H9 (cell line): ENCODE measurements around the gene MGAT5. TPM values are rescaled to one million over a fixed set of nuclear protein-coding genes. Genes with fewer than 3 reads are reported as not detected.

Experiments
- DNase-seq: peaks from one replicate; pipeline ENCODE4 v3.0.0-alpha.2; 2017
- H2AFZ ChIP-seq: one replicate; pipeline ENCODE4 v1.6.1; 2013; ENCODE audit warnings: mild to moderate bottlenecking, low read length, control low read depth, moderate library complexity
- H2AK5ac ChIP-seq: 2 replicates; pipeline ENCODE4 v1.6.1; 2013; ENCODE audit warnings: low read length, control low read depth, mixed read lengths; ENCODE audit not compliant: insufficient read length
- H2BK120ac ChIP-seq: one replicate; pipeline ENCODE4 v1.6.1; 2013; ENCODE audit warnings: low read depth, mild to moderate bottlenecking, low read length, control low read depth, inconsistent platforms; ENCODE audit not compliant: poor library complexity, severe bottlenecking
- H2BK12ac ChIP-seq: 2 replicates; pipeline ENCODE4 v1.6.1; 2013; ENCODE audit warnings: low read length, control low read depth, mixed read lengths, low read depth; ENCODE audit not compliant: insufficient read length
- H2BK15ac ChIP-seq: 2 replicates; pipeline ENCODE4 v1.6.1; 2013; ENCODE audit warnings: low read depth, low read length, control low read depth
- H2BK20ac ChIP-seq: one replicate; pipeline ENCODE4 v1.6.1; 2013; ENCODE audit warnings: low read depth, mild to moderate bottlenecking, low read length, control low read depth, inconsistent platforms; ENCODE audit not compliant: poor library complexity, severe bottlenecking
- H2BK5ac ChIP-seq: 2 replicates; pipeline ENCODE4 v1.6.1; 2013; ENCODE audit warnings: low read length, control low read depth, mixed read lengths; ENCODE audit not compliant: insufficient read length
- H3K14ac ChIP-seq: 2 replicates; pipeline ENCODE4 v1.6.1; 2013; ENCODE audit warnings: low read length, control low read depth; ENCODE audit not compliant: insufficient read depth
- H3K18ac ChIP-seq: 2 replicates; pipeline ENCODE4 v1.6.1; 2013; ENCODE audit warnings: low read depth, mild to moderate bottlenecking, mixed read lengths, low read length, control low read depth; ENCODE audit not compliant: insufficient read length
- H3K23ac ChIP-seq: 2 replicates; pipeline ENCODE4 v1.6.1; 2013; ENCODE audit warnings: low read length, control low read depth, mixed read lengths, low read depth; ENCODE audit not compliant: insufficient read length
- H3K23me2 ChIP-seq: 2 replicates; pipeline ENCODE4 v1.6.1; 2013; ENCODE audit warnings: low read depth, mild to moderate bottlenecking, mixed read lengths, low read length, control low read depth; ENCODE audit not compliant: insufficient read length, poor library complexity, severe bottlenecking
- H3K27ac ChIP-seq: 2 replicates; pipeline ENCODE4 v1.5.1; 2013; ENCODE audit warnings: low read length, control low read depth, mixed read lengths, low read depth; ENCODE audit not compliant: insufficient read length
- H3K27me3 ChIP-seq: 2 replicates; pipeline ENCODE4 v1.6.1; 2013; ENCODE audit warnings: low read length, control low read depth, inconsistent platforms; ENCODE audit not compliant: insufficient read depth
- H3K4ac ChIP-seq: 2 replicates; pipeline ENCODE4 v1.6.1; 2013; ENCODE audit warnings: low read depth, mild to moderate bottlenecking, control low read depth, inconsistent platforms, low read length, moderate library complexity
- H3K4me1 ChIP-seq: 2 replicates; pipeline ENCODE4 v1.6.1; 2013; ENCODE audit warnings: low read length, control low read depth, inconsistent platforms; ENCODE audit not compliant: insufficient read depth
- H3K4me2 ChIP-seq: 2 replicates; pipeline ENCODE4 v1.6.1; 2013; ENCODE audit warnings: low read length, control low read depth, mixed read lengths; ENCODE audit not compliant: insufficient read length, insufficient read depth
- H3K56ac ChIP-seq: 2 replicates; pipeline ENCODE4 v1.6.1; 2013; ENCODE audit warnings: low read depth, mild to moderate bottlenecking, mixed read lengths, low read length, control low read depth; ENCODE audit not compliant: insufficient read length
- H3K79me1 ChIP-seq: 2 replicates; pipeline ENCODE4 v1.6.1; 2013; ENCODE audit warnings: low read depth, mild to moderate bottlenecking, moderate library complexity, low read length, control low read depth, inconsistent platforms; ENCODE audit not compliant: insufficient read depth, poor library complexity, severe bottlenecking
- H3K79me2 ChIP-seq: 2 replicates; pipeline ENCODE4 v1.6.1; 2013; ENCODE audit warnings: low read length, control low read depth, inconsistent platforms; ENCODE audit not compliant: insufficient read depth
- H3K9ac ChIP-seq: 2 replicates; pipeline ENCODE4 v1.6.1; 2013; ENCODE audit warnings: low read length, control low read depth, mixed read lengths; ENCODE audit not compliant: insufficient read length; ENCODE audit errors: extremely low read depth
- H3K9me3 ChIP-seq: one replicate; pipeline ENCODE4 v1.6.1; 2013; ENCODE audit warnings: low read depth, low read length, inconsistent platforms; ENCODE audit not compliant: control insufficient read depth
- H3T11ph ChIP-seq: one replicate; pipeline ENCODE4 v1.6.1; 2013; ENCODE audit warnings: mild to moderate bottlenecking, low read length, control low read depth, inconsistent platforms
- H4K20me1 ChIP-seq: one replicate; pipeline ENCODE4 v1.6.1; 2013; ENCODE audit not compliant: control insufficient read depth, insufficient read length, insufficient read depth
- H4K5ac ChIP-seq: 2 replicates; pipeline ENCODE4 v1.6.1; 2013; ENCODE audit warnings: low read depth, mild to moderate bottlenecking, mixed read lengths, low read length, control low read depth; ENCODE audit not compliant: insufficient read length
- H4K8ac ChIP-seq: replicated peaks from 2 replicates; pipeline ENCODE4 v1.6.1; 2013; ENCODE audit warnings: low read length, control low read depth, mixed read lengths, low read depth; ENCODE audit not compliant: insufficient read length
- H4K91ac ChIP-seq: 2 replicates; pipeline ENCODE4 v1.6.1; 2013; ENCODE audit warnings: low read depth, mild to moderate bottlenecking, moderate library complexity, mixed read lengths, low read length, control low read depth; ENCODE audit not compliant: insufficient read length
- H3K27ac Mint-ChIP-seq, 3 experiments: 2 replicates in 2 of 3; 3 replicates in 1 of 3; pipeline ENCODE4 v1.8.0; 2020 to 2021; ENCODE audit warnings: mixed read lengths in 3 of 3, mild to moderate bottlenecking in 1 of 3, moderate library complexity in 1 of 3
- H3K27me3 Mint-ChIP-seq: 2 replicates; pipeline ENCODE4 v1.8.0; 2021; ENCODE audit warnings: low read depth, mild to moderate bottlenecking, moderate library complexity, mixed read lengths
- H3K36me3 Mint-ChIP-seq, 3 experiments: 2 replicates in 2 of 3; 3 replicates in 1 of 3; pipeline ENCODE4 v1.8.0; 2020 to 2021; ENCODE audit warnings: low read depth in 3 of 3, mixed read lengths in 3 of 3; ENCODE audit not compliant: insufficient read depth in 1 of 3
- H3K4me1 Mint-ChIP-seq, 2 experiments: 2 replicates each; pipeline ENCODE4 v1.8.0; 2020; ENCODE audit warnings: mixed read lengths in 2 of 2
- H3K4me3 Mint-ChIP-seq, 2 experiments: 2 replicates in 1 of 2; 3 replicates in 1 of 2; pipeline ENCODE4 v1.8.0; 2020 to 2021; ENCODE audit warnings: mild to moderate bottlenecking in 2 of 2, mixed read lengths in 2 of 2, moderate library complexity in 1 of 2
- H3K9me3 Mint-ChIP-seq, 2 experiments: 2 replicates in 1 of 2; 3 replicates in 1 of 2; pipeline ENCODE4 v1.8.0; 2020; ENCODE audit warnings: mild to moderate bottlenecking in 2 of 2, mixed read lengths in 2 of 2, moderate library complexity in 1 of 2
- WGBS: extraction: QIAGEN DNeasy Blood & Tissue Kit; methylation state at CpG from one replicate; pipeline ENCODE4 v1.1.7; 2013; ENCODE audit warnings: missing lambda C conversion rate, low lambda C conversion rate, mixed read lengths; ENCODE audit not compliant: insufficient read length; ENCODE audit errors: extremely low coverage; 5-methylcytosine and 5-hydroxymethylcytosine counted together
- total RNA-seq: library from RNA; stranded (reverse); gene quantifications from 2 replicates; pipeline ENCODE4 v1.2.1, GENCODE V29; 2021
- TF ChIP-seq, protein P1 (sequence below): fragments of 200-600 bp; sonication (generic); conservative IDR thresholded peaks from 3 replicates; pipeline ENCODE4 v1.8.0; 2021; ENCODE audit warnings: antibody characterized with exemption, mild to moderate bottlenecking

The MGAT5 gene
- total RNA-seq, 1 experiment from 2014 or later: 25.7 TPM

DNA sequence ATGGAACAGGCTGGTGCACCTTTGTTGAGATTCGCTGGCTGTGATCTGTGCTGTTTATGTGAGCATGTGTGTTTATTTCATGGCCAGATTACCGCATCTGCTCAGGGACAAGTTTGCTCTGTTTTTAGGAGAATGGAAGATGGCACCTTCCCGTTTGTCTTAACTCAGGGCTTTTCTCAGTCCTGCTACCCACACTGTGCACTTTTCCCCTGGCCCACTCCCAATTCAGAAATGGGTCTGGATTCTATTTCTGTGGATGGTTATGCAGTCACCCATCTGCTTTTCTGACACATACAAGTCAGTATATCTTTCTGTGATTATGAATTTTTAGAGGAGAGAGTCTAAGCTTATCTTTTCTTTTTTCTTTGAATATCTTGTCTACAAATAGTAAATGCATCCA lies 15.4 kb downstream of the MGAT5 start:
- Mint-ChIP-seq H3K4me3 (no peak overlapping the region), H3K27me3 (no peaks in the 10 kb centered on the region; the same call in none of the 2 replicates), H3K27ac (no peak overlapping the region), H3K36me3 (no peaks in the 10 kb centered on the region; a peak in 2 of 7 replicates), H3K4me1 (peaks cover 0 to 2% of the 10 kb centered on the region in 2 experiments; a peak in 2 of 4 replicates), H3K9me3 (no peaks in the 10 kb centered on the region)
- H3K4me2 ChIP-seq: no peak overlapping the region
- no peak overlapping the region for H2AFZ ChIP-seq
- TF ChIP-seq, protein P1, sequence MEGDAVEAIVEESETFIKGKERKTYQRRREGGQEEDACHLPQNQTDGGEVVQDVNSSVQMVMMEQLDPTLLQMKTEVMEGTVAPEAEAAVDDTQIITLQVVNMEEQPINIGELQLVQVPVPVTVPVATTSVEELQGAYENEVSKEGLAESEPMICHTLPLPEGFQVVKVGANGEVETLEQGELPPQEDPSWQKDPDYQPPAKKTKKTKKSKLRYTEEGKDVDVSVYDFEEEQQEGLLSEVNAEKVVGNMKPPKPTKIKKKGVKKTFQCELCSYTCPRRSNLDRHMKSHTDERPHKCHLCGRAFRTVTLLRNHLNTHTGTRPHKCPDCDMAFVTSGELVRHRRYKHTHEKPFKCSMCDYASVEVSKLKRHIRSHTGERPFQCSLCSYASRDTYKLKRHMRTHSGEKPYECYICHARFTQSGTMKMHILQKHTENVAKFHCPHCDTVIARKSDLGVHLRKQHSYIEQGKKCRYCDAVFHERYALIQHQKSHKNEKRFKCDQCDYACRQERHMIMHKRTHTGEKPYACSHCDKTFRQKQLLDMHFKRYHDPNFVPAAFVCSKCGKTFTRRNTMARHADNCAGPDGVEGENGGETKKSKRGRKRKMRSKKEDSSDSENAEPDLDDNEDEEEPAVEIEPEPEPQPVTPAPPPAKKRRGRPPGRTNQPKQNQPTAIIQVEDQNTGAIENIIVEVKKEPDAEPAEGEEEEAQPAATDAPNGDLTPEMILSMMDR: no peak
- H3T11ph ChIP-seq: no peak overlapping the region
- no peak overlapping the region for H2BK5ac ChIP-seq
- no peak overlapping the region for H2BK20ac ChIP-seq
- H2BK12ac ChIP-seq: no peak overlapping the region
- no peak overlapping the region for H3K27ac ChIP-seq
- no CpG with 5 or more reads among the region's 3 CpGs for WGBS
- H3K56ac ChIP-seq: no peak overlapping the region
- H3K79me2 ChIP-seq: no peaks in the 10 kb centered on the region
- no peak for DNase-seq
- H3K79me1 ChIP-seq: no peaks in the 10 kb centered on the region
- H4K91ac ChIP-seq: no peak overlapping the region
- no peak overlapping the region for H2AK5ac ChIP-seq
- H3K23ac ChIP-seq: no peak overlapping the region
- H3K18ac ChIP-seq: no peak overlapping the region
- H3K14ac ChIP-seq: no peak overlapping the region
- H4K8ac ChIP-seq: no peak overlapping the region
- no peaks in the 10 kb centered on the region for H4K20me1 ChIP-seq
- H4K5ac ChIP-seq: no peak overlapping the region
- H3K4ac ChIP-seq: no peak overlapping the region
- no peaks in the 10 kb centered on the region for H3K9me3 ChIP-seq
- no peak overlapping the region for H3K9ac ChIP-seq
- H3K4me1 ChIP-seq: no peaks in the 10 kb centered on the region
- no peak overlapping the region for H2BK15ac ChIP-seq
- H3K23me2 ChIP-seq: no peaks in the 10 kb centered on the region
- no peak overlapping the region for H2BK120ac ChIP-seq
- H3K27me3 ChIP-seq: no peaks in the 10 kb centered on the region
